B cell (primary cell): ENCODE results near the gene FLNA.

Source experiments
- EZH2 ChIP-seq: IDR thresholded peaks from 2 replicates; pipeline ENCODE4 v1.6.1; 2012; ENCODE audit warnings: borderline replicate concordance, low read depth, mild to moderate bottlenecking, moderate library complexity, low read length; ENCODE audit not compliant: insufficient read depth, poor library complexity, severe bottlenecking
- TF ChIP-seq, protein P1 (sequence below): fragments of 200-600 bp; IDR thresholded peaks from one replicate; pipeline ENCODE4 v1.8.0; 2022; ENCODE audit warnings: antibody characterized with exemption, mild to moderate bottlenecking

GRCh38 chrX:154419189-154419588, 44.8 kb upstream of the FLNA start:
- TF ChIP-seq, protein P1, sequence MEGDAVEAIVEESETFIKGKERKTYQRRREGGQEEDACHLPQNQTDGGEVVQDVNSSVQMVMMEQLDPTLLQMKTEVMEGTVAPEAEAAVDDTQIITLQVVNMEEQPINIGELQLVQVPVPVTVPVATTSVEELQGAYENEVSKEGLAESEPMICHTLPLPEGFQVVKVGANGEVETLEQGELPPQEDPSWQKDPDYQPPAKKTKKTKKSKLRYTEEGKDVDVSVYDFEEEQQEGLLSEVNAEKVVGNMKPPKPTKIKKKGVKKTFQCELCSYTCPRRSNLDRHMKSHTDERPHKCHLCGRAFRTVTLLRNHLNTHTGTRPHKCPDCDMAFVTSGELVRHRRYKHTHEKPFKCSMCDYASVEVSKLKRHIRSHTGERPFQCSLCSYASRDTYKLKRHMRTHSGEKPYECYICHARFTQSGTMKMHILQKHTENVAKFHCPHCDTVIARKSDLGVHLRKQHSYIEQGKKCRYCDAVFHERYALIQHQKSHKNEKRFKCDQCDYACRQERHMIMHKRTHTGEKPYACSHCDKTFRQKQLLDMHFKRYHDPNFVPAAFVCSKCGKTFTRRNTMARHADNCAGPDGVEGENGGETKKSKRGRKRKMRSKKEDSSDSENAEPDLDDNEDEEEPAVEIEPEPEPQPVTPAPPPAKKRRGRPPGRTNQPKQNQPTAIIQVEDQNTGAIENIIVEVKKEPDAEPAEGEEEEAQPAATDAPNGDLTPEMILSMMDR, result no peak
- TF ChIP-seq EZH2, result no peak
